Measurements from ENCODE around the gene CMTM8.

Gene CMTM8

GRCh38 chr3:32255345-32255744 is 16.9 kb downstream of the CMTM8 start:
- H3K36me3 ChIP-seq (ENCODE audit: control insufficient read depth, insufficient read depth, low read length, severe bottlenecking) = no peaks in the 10 kb centered on the region
- H3K9ac ChIP-seq (ENCODE audit: low read length) = no peak overlapping the region
- no peaks in the 10 kb centered on the region for H3K27me3 ChIP-seq (replicated peaks; ENCODE audit: control insufficient read depth, insufficient read depth, low read length)
- no peak overlapping the region for H3K4me3 ChIP-seq (ENCODE audit: low read length)
- H3K4me1 ChIP-seq (ENCODE audit: control insufficient read depth, insufficient read depth, low read length) = no peaks in the 10 kb centered on the region
- no peak for DNase-seq (ENCODE audit: low read depth)
- peaks cover 13% of the 10 kb centered on the region for H3K9me3 ChIP-seq (ENCODE audit: control insufficient read depth, low read length)

GRCh38 chr3:32256206-32256605 is 17.7 kb downstream of the CMTM8 start:
- Histone ChIP-seq H3K4me3 (ENCODE audit: low read length) (no peak overlapping the region), H3K27me3 (replicated peaks; ENCODE audit: control insufficient read depth, insufficient read depth, low read length) (no peaks in the 10 kb centered on the region), H3K4me1 (ENCODE audit: control insufficient read depth, insufficient read depth, low read length) (no peaks in the 10 kb centered on the region), H3K9me3 (ENCODE audit: control insufficient read depth, low read length) (peaks cover 13% of the 10 kb centered on the region), H3K36me3 (ENCODE audit: control insufficient read depth, insufficient read depth, low read length, severe bottlenecking) (no peaks in the 10 kb centered on the region), H3K9ac (ENCODE audit: low read length) (no peak overlapping the region)
- DNase-seq (ENCODE audit: low read depth) = no peak

GRCh38 chr3:32257042-32257441 is 18.6 kb downstream of the CMTM8 start:
- Histone ChIP-seq H3K4me1 (ENCODE audit: control insufficient read depth, insufficient read depth, low read length) (no peaks in the 10 kb centered on the region), H3K36me3 (ENCODE audit: control insufficient read depth, insufficient read depth, low read length, severe bottlenecking) (no peaks in the 10 kb centered on the region)

GRCh38 chr3:32257641-32258438 is 19.4 kb downstream of the CMTM8 start:
- Histone ChIP-seq H3K36me3 (ENCODE audit: control insufficient read depth, insufficient read depth, low read length, severe bottlenecking) (no peaks in the 10 kb centered on the region), H3K27me3 (replicated peaks; ENCODE audit: control insufficient read depth, insufficient read depth, low read length) (no peaks in the 10 kb centered on the region), H3K4me3 (ENCODE audit: low read length) (no peak overlapping the region), H3K9ac (ENCODE audit: low read length) (no peak overlapping the region), H3K9me3 (ENCODE audit: control insufficient read depth, low read length) (peaks cover 13% of the 10 kb centered on the region), H3K4me1 (ENCODE audit: control insufficient read depth, insufficient read depth, low read length) (no peaks in the 10 kb centered on the region)
- DNase-seq (ENCODE audit: low read depth) = no peak

More at GRCh38 chr3:32257042-32257441, 18.6 kb downstream of the CMTM8 start:
- no peak overlapping the region for H3K4me3 ChIP-seq (ENCODE audit: low read length)
- no peak overlapping the region for H3K9ac ChIP-seq (ENCODE audit: low read length)
- DNase-seq (ENCODE audit: low read depth) = no peak
- no peaks in the 10 kb centered on the region for H3K27me3 ChIP-seq (replicated peaks; ENCODE audit: control insufficient read depth, insufficient read depth, low read length)
- H3K9me3 ChIP-seq (ENCODE audit: control insufficient read depth, low read length) = peaks cover 13% of the 10 kb centered on the region

- H3K9ac ChIP-seq (ENCODE audit: low read length) = no peak overlapping the region
- no peak for DNase-seq (ENCODE audit: low read depth)
- no peak overlapping the region for H3K4me3 ChIP-seq (ENCODE audit: low read length)
- no peaks in the 10 kb centered on the region for H3K27me3 ChIP-seq (replicated peaks; ENCODE audit: control insufficient read depth, insufficient read depth, low read length)
- no peaks in the 10 kb centered on the region for H3K4me1 ChIP-seq (ENCODE audit: control insufficient read depth, insufficient read depth, low read length)
- H3K9me3 ChIP-seq (ENCODE audit: control insufficient read depth, low read length) = peaks cover 13% of the 10 kb centered on the region
- no peaks in the 10 kb centered on the region for H3K36me3 ChIP-seq (ENCODE audit: control insufficient read depth, insufficient read depth, low read length, severe bottlenecking)
Measured at GRCh38 chr3:32258869-32259268, 20.4 kb downstream of the CMTM8 start.

- H3K9ac ChIP-seq (ENCODE audit: low read length) = no peak overlapping the region
Measured at GRCh38 chr3:32261545-32261944, 23.1 kb downstream of the CMTM8 start.

GRCh38 chr3:32262201-32262600 is 23.7 kb downstream of the CMTM8 start:
- no peaks in the 10 kb centered on the region for H3K9me3 ChIP-seq (ENCODE audit: control insufficient read depth, low read length)
- no peaks in the 10 kb centered on the region for H3K27me3 ChIP-seq (replicated peaks; ENCODE audit: control insufficient read depth, insufficient read depth, low read length)
- H3K4me1 ChIP-seq (ENCODE audit: control insufficient read depth, insufficient read depth, low read length) = no peaks in the 10 kb centered on the region
- no peak overlapping the region for H3K9ac ChIP-seq (ENCODE audit: low read length)
- H3K36me3 ChIP-seq (ENCODE audit: control insufficient read depth, insufficient read depth, low read length, severe bottlenecking) = no peaks in the 10 kb centered on the region
- no peak overlapping the region for H3K4me3 ChIP-seq (ENCODE audit: low read length)
- no peak for DNase-seq (ENCODE audit: low read depth)

More at GRCh38 chr3:32261545-32261944, 23.1 kb downstream of the CMTM8 start:
- Histone ChIP-seq H3K4me3 (ENCODE audit: low read length) (no peak overlapping the region), H3K4me1 (ENCODE audit: control insufficient read depth, insufficient read depth, low read length) (no peaks in the 10 kb centered on the region), H3K36me3 (ENCODE audit: control insufficient read depth, insufficient read depth, low read length, severe bottlenecking) (no peaks in the 10 kb centered on the region), H3K9me3 (ENCODE audit: control insufficient read depth, low read length) (no peaks in the 10 kb centered on the region), H3K27me3 (replicated peaks; ENCODE audit: control insufficient read depth, insufficient read depth, low read length) (no peaks in the 10 kb centered on the region)
- no peak for DNase-seq (ENCODE audit: low read depth)

GRCh38 chr3:32274306-32274705 is 35.8 kb downstream of the CMTM8 start:
- Histone ChIP-seq H3K4me1 (ENCODE audit: control insufficient read depth, insufficient read depth, low read length) (peaks cover 9% of the 10 kb centered on the region), H3K36me3 (ENCODE audit: control insufficient read depth, insufficient read depth, low read length, severe bottlenecking) (no peaks in the 10 kb centered on the region), H3K9ac (ENCODE audit: low read length) (no peak overlapping the region), H3K9me3 (ENCODE audit: control insufficient read depth, low read length) (no peaks in the 10 kb centered on the region), H3K4me3 (ENCODE audit: low read length) (no peak overlapping the region), H3K27me3 (replicated peaks; ENCODE audit: control insufficient read depth, insufficient read depth, low read length) (peaks cover 9% of the 10 kb centered on the region)
- no peak for DNase-seq (ENCODE audit: low read depth)

- Histone ChIP-seq H3K36me3 (ENCODE audit: control insufficient read depth, insufficient read depth, low read length, severe bottlenecking) (no peaks in the 10 kb centered on the region), H3K4me1 (ENCODE audit: control insufficient read depth, insufficient read depth, low read length) (peaks cover 9% of the 10 kb centered on the region), H3K27me3 (replicated peaks; ENCODE audit: control insufficient read depth, insufficient read depth, low read length) (peaks cover 9% of the 10 kb centered on the region), H3K4me3 (ENCODE audit: low read length) (no peak overlapping the region), H3K9ac (ENCODE audit: low read length) (no peak overlapping the region), H3K9me3 (ENCODE audit: control insufficient read depth, low read length) (no peaks in the 10 kb centered on the region)
- no peak for DNase-seq (ENCODE audit: low read depth)
Measured at GRCh38 chr3:32275506-32275905, 37.0 kb downstream of the CMTM8 start.

- peak; percentile 85 for DNase-seq (ENCODE audit: low read depth)
Measured at GRCh38 chr3:32276279-32276841, 37.9 kb downstream of the CMTM8 start.

GRCh38 chr3:32278714-32279113 is 40.2 kb downstream of the CMTM8 start:
- H3K4me1 ChIP-seq (ENCODE audit: control insufficient read depth, insufficient read depth, low read length) = peaks cover 9% of the 10 kb centered on the region

More at GRCh38 chr3:32276279-32276841, 37.9 kb downstream of the CMTM8 start:
- H3K36me3 ChIP-seq (ENCODE audit: control insufficient read depth, insufficient read depth, low read length, severe bottlenecking) = no peaks in the 10 kb centered on the region
- H3K27me3 ChIP-seq (replicated peaks; ENCODE audit: control insufficient read depth, insufficient read depth, low read length) = peaks cover 9% of the 10 kb centered on the region
- H3K4me3 ChIP-seq (ENCODE audit: low read length) = no peak overlapping the region
- H3K9me3 ChIP-seq (ENCODE audit: control insufficient read depth, low read length) = no peaks in the 10 kb centered on the region
- no peak overlapping the region for H3K9ac ChIP-seq (ENCODE audit: low read length)
- H3K4me1 ChIP-seq (ENCODE audit: control insufficient read depth, insufficient read depth, low read length) = peaks cover 9% of the 10 kb centered on the region

More at GRCh38 chr3:32278714-32279113, 40.2 kb downstream of the CMTM8 start:
- Histone ChIP-seq H3K27me3 (replicated peaks; ENCODE audit: control insufficient read depth, insufficient read depth, low read length) (peaks cover 9% of the 10 kb centered on the region), H3K9me3 (ENCODE audit: control insufficient read depth, low read length) (no peaks in the 10 kb centered on the region), H3K9ac (ENCODE audit: low read length) (no peak overlapping the region), H3K4me3 (ENCODE audit: low read length) (no peak overlapping the region), H3K36me3 (ENCODE audit: control insufficient read depth, insufficient read depth, low read length, severe bottlenecking) (no peaks in the 10 kb centered on the region)
- peak; percentile 52 for DNase-seq (ENCODE audit: low read depth)

Data from adipocyte (in vitro differentiated cells).